Neural progenitor cell (in vitro differentiated cells): ENCODE data around the gene CNEP1R1.

Source experiments
- EZH2 ChIP-seq: fragments of 200-600 bp; sonication (generic); IDR thresholded peaks from 2 replicates; pipeline ENCODE4 v1.6.1; 2017; ENCODE audit warnings: antibody characterized with exemption, mild to moderate bottlenecking, moderate library complexity
- EZH2phosphoT487 ChIP-seq: fragments of 200-600 bp; sonication (generic); IDR thresholded peaks from 2 replicates; pipeline ENCODE4 v1.6.1; 2017; ENCODE audit warnings: antibody characterized with exemption
- TF ChIP-seq, protein P1 (sequence below): fragments of 200-600 bp; sonication (generic); IDR thresholded peaks from 2 replicates; pipeline ENCODE4 v1.5.1; 2017; ENCODE audit warnings: antibody characterized with exemption, mild to moderate bottlenecking

DNA sequence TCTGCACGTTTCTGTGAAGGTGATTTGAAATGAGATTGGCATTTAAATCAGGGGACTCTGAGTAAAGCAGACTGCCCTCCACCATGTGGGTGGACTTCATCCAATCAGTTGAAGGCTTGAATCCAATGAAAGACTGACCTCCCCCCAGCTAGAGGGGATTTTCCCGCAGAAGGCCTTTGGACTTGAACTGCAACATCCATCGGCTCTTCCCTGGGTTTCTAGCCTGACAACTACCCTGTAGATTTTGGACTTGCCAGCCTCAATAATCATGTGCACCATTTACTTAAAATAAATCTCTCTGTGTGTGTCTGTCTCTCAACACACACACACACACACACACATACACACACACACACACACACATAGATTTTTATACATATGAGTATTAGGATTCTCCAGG lies 23.9 kb upstream of the CNEP1R1 start:
- TF ChIP-seq, protein P1, sequence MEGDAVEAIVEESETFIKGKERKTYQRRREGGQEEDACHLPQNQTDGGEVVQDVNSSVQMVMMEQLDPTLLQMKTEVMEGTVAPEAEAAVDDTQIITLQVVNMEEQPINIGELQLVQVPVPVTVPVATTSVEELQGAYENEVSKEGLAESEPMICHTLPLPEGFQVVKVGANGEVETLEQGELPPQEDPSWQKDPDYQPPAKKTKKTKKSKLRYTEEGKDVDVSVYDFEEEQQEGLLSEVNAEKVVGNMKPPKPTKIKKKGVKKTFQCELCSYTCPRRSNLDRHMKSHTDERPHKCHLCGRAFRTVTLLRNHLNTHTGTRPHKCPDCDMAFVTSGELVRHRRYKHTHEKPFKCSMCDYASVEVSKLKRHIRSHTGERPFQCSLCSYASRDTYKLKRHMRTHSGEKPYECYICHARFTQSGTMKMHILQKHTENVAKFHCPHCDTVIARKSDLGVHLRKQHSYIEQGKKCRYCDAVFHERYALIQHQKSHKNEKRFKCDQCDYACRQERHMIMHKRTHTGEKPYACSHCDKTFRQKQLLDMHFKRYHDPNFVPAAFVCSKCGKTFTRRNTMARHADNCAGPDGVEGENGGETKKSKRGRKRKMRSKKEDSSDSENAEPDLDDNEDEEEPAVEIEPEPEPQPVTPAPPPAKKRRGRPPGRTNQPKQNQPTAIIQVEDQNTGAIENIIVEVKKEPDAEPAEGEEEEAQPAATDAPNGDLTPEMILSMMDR, result no peak
- no peak for TF ChIP-seq EZH2
- no peak for TF ChIP-seq EZH2phosphoT487
